Parathyroid adenoma (tissue), 2 donors: ENCODE measurements around the gene ETV6.

Source experiments
- H2AFZ ChIP-seq: fragments of 300-600 bp; sonication (generic); one replicate; pipeline ENCODE4 v1.7.0; 2017; ENCODE audit warnings: antibody characterized with exemption, mild to moderate bottlenecking
- H3K27ac ChIP-seq: fragments of 300-600 bp; sonication (generic); one replicate; pipeline ENCODE4 v1.7.0; 2017
- H3K27me3 ChIP-seq: fragments of 300-600 bp; sonication (generic); one replicate; pipeline ENCODE4 v1.7.0; 2017; ENCODE audit warnings: low read length; ENCODE audit not compliant: control insufficient read depth, insufficient read depth
- H3K36me3 ChIP-seq: fragments of 300-600 bp; sonication (generic); one replicate; pipeline ENCODE4 v1.7.0; 2017; ENCODE audit warnings: low read length; ENCODE audit not compliant: control insufficient read depth, insufficient read depth
- H3K4me1 ChIP-seq: fragments of 300-600 bp; sonication (generic); one replicate; pipeline ENCODE4 v1.7.0; 2017; ENCODE audit warnings: control low read depth
- H3K4me2 ChIP-seq: fragments of 300-600 bp; sonication (generic); one replicate; pipeline ENCODE4 v1.7.0; 2017; ENCODE audit warnings: low read length
- H3K4me3 ChIP-seq: fragments of 300-600 bp; sonication (generic); one replicate; pipeline ENCODE4 v1.7.0; 2017; ENCODE audit warnings: low read depth, low read length
- H3K79me2 ChIP-seq: fragments of 300-600 bp; sonication (generic); one replicate; pipeline ENCODE4 v1.7.0; 2017; ENCODE audit warnings: control low read depth
- H3K9ac ChIP-seq: fragments of 300-600 bp; sonication (generic); one replicate; pipeline ENCODE4 v1.7.0; 2017; ENCODE audit warnings: mild to moderate bottlenecking
- H3K9me3 ChIP-seq: fragments of 300-600 bp; sonication (generic); one replicate; pipeline ENCODE4 v1.7.0; 2017; ENCODE audit warnings: low read length; ENCODE audit not compliant: control insufficient read depth
- CTCF ChIP-seq: fragments of 300-600 bp; sonication (generic); IDR thresholded peaks from one replicate; pipeline ENCODE4 v1.7.0; 2017; ENCODE audit warnings: antibody characterized with exemption, mild to moderate bottlenecking
- donor health status: primary hyperparathyroidism.

ETV6 gene

DNA sequence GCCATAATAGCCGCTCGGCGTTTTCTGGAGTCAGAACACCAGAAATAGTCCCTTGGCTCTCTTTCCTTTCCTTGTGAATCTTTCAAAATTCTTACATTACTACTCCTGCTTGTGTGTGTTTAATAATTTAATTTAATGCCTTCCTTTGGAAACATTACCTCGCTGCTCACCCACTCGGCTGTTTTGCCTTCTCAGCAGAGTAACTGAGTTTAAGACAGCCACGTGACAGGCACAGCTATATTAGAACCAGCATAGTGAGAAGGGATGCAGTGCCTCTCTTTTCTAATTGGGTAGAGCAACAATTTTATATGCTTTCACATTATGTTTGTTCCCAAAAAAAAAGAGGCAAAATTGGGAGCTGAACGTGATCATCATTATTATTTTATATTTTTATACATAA lies 107.6 kb downstream of the ETV6 start:
- H2AFZ ChIP-seq, result no peak overlapping the region
- H3K4me1 ChIP-seq, result no peaks in the 10 kb centered on the region
- no peak overlapping the region for H3K27ac ChIP-seq
- no peaks in the 10 kb centered on the region for H3K27me3 ChIP-seq
- H3K79me2 ChIP-seq, result peaks cover 35% of the 10 kb centered on the region
- H3K4me2 ChIP-seq, result no peak overlapping the region
- TF ChIP-seq CTCF, result no peak
- H3K36me3 ChIP-seq, result no peaks in the 10 kb centered on the region
- no peak overlapping the region for H3K9ac ChIP-seq
- H3K9me3 ChIP-seq, result no peaks in the 10 kb centered on the region
- H3K4me3 ChIP-seq, result no peak overlapping the region

DNA sequence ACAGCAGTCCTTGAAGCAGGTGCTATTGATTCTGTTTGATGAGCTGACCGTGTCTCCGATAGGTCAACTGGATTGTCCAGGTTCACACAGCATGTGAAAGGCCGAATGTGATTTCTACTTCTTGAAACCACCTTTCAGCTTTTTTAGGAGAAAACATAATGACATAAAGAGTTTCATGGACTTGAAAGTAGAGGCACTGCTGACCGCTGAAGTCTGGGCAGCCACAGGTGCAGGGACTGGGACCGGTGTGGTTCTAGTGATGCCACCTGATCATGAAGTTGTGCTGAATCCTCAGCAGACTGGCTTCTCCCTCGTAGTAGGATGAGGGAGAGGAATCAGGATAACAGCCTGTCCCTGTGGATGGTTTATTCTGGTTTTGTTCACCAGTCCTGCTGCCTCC lies 108.1 kb downstream of the ETV6 start:
- Histone ChIP-seq H3K36me3 (no peaks in the 10 kb centered on the region), H3K9ac (no peak overlapping the region), H2AFZ (no peak overlapping the region), H3K27ac (peak overlapping the region; percentile 55), H3K4me1 (no peaks in the 10 kb centered on the region), H3K4me3 (no peak overlapping the region), H3K79me2 (peaks cover 33% of the 10 kb centered on the region), H3K9me3 (no peaks in the 10 kb centered on the region), H3K27me3 (no peaks in the 10 kb centered on the region), H3K4me2 (no peak overlapping the region)
- TF ChIP-seq CTCF, result no peak

DNA sequence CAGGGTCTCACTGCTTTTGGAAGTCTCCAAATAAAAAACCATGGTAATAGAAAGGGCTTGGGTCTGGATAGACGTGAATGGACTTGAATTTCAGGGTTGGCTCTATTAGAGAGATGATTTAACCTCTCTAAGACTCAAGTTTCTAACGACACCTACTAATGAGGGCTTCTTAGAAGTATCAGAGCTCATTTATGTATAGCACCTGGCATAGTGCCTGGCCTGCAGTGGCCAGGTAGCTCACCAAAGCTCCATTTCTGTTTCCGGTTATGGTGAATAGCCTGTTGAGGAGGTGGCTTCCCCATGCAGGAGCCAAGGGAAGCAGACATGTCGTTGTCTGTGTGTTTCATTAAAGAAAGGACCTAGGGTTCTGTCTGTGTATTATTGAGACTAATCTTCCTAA lies 108.6 kb downstream of the ETV6 start:
- no peak overlapping the region for H3K4me3 ChIP-seq
- H3K4me2 ChIP-seq, result no peak overlapping the region
- H2AFZ ChIP-seq, result no peak overlapping the region
- peaks cover 33% of the 10 kb centered on the region for H3K79me2 ChIP-seq
- H3K9ac ChIP-seq, result no peak overlapping the region
- TF ChIP-seq CTCF, result no peak
- H3K27ac ChIP-seq, result peak overlapping the region; percentile 55
- no peaks in the 10 kb centered on the region for H3K9me3 ChIP-seq
- no peaks in the 10 kb centered on the region for H3K36me3 ChIP-seq
- H3K27me3 ChIP-seq, result no peaks in the 10 kb centered on the region
- H3K4me1 ChIP-seq, result no peaks in the 10 kb centered on the region

GRCh38 chr12:11758510-11759493 lies 109.3 kb downstream of the ETV6 start:
- Histone ChIP-seq H3K27me3 (no peaks in the 10 kb centered on the region), H3K27ac (peak overlapping the region; percentile 55), H3K9me3 (no peaks in the 10 kb centered on the region), H2AFZ (no peak overlapping the region), H3K79me2 (peaks cover 37% of the 10 kb centered on the region), H3K4me1 (no peaks in the 10 kb centered on the region), H3K36me3 (no peaks in the 10 kb centered on the region), H3K4me2 (no peak overlapping the region), H3K4me3 (no peak overlapping the region), H3K9ac (no peak overlapping the region)
- no peak for TF ChIP-seq CTCF

DNA sequence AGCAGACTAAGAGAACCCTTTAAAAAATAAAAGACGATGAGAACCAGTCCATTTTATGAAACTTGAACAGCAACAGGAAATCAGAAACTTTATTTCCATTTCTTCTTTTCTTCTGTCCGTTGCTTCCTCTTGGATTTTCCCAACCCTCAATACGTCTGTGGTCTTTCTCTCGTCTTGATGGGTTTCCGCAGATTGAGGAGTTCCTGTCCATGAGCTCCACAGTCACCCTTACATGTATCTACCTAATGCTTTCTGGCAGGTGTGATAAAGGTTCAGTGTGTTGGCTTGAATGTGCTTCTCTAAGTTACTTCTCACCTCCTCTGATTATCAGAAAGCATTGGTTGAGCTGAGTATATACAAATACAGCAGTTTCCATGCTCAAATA lies 110.0 kb downstream of the ETV6 start:
- no peak overlapping the region for H3K4me3 ChIP-seq
- H2AFZ ChIP-seq, result no peak overlapping the region
- H3K27me3 ChIP-seq, result no peaks in the 10 kb centered on the region
- H3K79me2 ChIP-seq, result peaks cover 34% of the 10 kb centered on the region
- H3K27ac ChIP-seq, result peak overlapping the region; percentile 48
- H3K9ac ChIP-seq, result no peak overlapping the region
- H3K36me3 ChIP-seq, result no peaks in the 10 kb centered on the region
- no peaks in the 10 kb centered on the region for H3K9me3 ChIP-seq
- no peaks in the 10 kb centered on the region for H3K4me1 ChIP-seq
- no peak for TF ChIP-seq CTCF
- H3K4me2 ChIP-seq, result no peak overlapping the region
